Measurements from ENCODE around the gene CHRNA3.
"Not testable (repeated sequence)": the region's sequence is repeated elsewhere in the genome, so short reads cannot be mapped to it uniquely, and the experiment has no call there.

CHRNA3 gene

DNA sequence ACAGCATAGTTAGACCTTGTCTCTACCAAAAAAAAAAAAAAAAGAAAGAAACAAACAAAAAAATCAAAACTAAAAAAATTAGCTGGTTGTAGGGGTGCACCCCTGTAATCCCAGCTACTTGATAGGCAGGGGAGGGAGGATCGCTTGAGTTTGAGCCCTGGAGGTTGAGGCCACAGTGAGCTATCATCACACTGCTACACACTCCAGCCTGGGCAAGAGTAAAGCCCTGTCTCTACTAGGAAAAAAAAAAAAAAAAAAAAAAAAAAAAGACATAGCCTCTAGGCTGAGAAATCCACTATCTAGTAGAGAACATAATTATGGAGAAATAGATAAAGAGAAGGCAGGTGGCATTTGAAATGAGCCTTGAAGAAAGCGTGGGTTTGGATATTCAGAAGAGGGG, 57.7 kb downstream of the CHRNA3 start:
- Mint-ChIP-seq H3K4me1 (peaks cover 25% of the 10 kb centered on the region), H3K4me3 (no peak overlapping the region), H3K36me3 (ENCODE audit: low read depth) (no peaks in the 10 kb centered on the region), H3K27me3 (ENCODE audit: low read depth, poor library complexity) (peaks cover 33% of the 10 kb centered on the region), H3K9me3 (no peaks in the 10 kb centered on the region), H3K27ac (no peak overlapping the region)
- TF ChIP-seq, protein P1, sequence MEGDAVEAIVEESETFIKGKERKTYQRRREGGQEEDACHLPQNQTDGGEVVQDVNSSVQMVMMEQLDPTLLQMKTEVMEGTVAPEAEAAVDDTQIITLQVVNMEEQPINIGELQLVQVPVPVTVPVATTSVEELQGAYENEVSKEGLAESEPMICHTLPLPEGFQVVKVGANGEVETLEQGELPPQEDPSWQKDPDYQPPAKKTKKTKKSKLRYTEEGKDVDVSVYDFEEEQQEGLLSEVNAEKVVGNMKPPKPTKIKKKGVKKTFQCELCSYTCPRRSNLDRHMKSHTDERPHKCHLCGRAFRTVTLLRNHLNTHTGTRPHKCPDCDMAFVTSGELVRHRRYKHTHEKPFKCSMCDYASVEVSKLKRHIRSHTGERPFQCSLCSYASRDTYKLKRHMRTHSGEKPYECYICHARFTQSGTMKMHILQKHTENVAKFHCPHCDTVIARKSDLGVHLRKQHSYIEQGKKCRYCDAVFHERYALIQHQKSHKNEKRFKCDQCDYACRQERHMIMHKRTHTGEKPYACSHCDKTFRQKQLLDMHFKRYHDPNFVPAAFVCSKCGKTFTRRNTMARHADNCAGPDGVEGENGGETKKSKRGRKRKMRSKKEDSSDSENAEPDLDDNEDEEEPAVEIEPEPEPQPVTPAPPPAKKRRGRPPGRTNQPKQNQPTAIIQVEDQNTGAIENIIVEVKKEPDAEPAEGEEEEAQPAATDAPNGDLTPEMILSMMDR (IDR thresholded peaks at IDR 0.05): no peak
- no peak for DNase-seq

DNA sequence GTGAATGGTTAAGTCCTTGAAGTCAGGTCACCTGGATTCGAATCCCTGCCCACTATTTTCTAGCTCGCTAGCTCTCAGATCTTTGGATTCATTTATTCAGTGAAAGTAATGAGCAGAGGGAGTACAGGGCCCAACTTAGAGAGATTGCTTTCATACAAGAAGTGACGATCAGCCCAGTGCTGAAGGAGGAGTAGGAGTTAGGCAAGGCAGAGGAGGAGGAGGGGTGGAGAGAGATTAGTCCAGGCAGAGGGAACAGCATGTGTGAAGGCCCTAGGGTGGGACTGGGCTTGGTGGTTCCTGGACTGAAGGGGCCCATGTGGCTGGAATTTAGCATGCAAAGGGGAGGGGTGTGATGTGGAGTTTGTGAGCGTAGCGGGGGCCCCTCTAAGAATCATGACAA, 59.3 kb downstream of the CHRNA3 start:
- Mint-ChIP-seq H3K4me1 (peaks cover 12% of the 10 kb centered on the region), H3K27me3 (ENCODE audit: low read depth, poor library complexity) (peaks cover 37% of the 10 kb centered on the region), H3K36me3 (ENCODE audit: low read depth) (no peaks in the 10 kb centered on the region), H3K27ac (no peak overlapping the region), H3K9me3 (no peaks in the 10 kb centered on the region), H3K4me3 (no peak overlapping the region)
- TF ChIP-seq, protein P1 (IDR thresholded peaks at IDR 0.05): no peak
- no peak for DNase-seq

DNA sequence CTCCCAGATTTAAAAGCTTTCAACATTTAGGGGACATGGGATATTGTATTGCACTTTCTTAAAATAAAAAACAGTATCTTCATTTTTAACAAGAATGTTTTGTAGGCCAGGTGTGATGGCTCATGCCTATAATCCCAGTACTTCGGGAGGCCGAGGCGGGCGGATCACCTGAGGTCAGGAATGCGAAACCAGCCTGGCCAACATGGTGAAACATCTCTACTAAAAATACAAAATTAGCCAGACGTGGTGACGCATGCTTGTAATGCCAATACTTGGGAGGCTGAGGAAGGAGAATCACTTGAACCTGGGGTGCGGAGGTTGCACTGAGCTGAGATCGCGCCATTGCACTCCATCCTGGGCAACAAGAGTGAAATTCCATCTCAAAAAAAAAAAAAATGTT, 60.6 kb downstream of the CHRNA3 start:
- not testable (repeated sequence) for H3K27ac Mint-ChIP-seq; H3K4me1 Mint-ChIP-seq; H3K36me3 Mint-ChIP-seq (ENCODE audit: low read depth); DNase-seq; H3K4me3 Mint-ChIP-seq; H3K9me3 Mint-ChIP-seq
- peaks cover 37% of the 10 kb centered on the region for H3K27me3 Mint-ChIP-seq (ENCODE audit: low read depth, poor library complexity)

DNA sequence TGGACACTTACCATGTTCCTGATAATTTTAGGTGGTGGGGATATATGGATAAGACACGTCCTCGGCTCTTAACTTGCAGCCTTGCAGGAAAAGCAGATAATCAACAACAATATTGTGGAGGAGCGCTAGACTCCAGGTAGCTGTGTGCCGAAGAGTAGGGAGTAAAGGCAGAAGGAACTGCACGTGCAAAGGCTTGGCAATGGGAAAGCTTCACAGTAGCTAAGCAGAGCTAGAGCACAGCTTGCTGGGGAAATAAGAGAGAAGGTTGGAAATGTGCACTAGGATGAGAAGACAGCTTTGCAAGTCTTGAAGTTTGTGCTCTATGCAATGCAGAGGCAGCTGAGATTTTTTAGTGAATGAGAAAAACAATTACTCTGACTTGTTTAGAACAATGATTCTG, 68.2 kb downstream of the CHRNA3 start:
- TF ChIP-seq, protein P1 (IDR thresholded peaks at IDR 0.05): no peak
- H3K9me3 Mint-ChIP-seq: no peaks in the 10 kb centered on the region
- peaks cover 17% of the 10 kb centered on the region for H3K4me1 Mint-ChIP-seq
- peaks cover 23% of the 10 kb centered on the region for H3K36me3 Mint-ChIP-seq (ENCODE audit: low read depth)
- H3K4me3 Mint-ChIP-seq: no peak overlapping the region
- DNase-seq: no peak
- peaks cover 6% of the 10 kb centered on the region for H3K27me3 Mint-ChIP-seq (ENCODE audit: low read depth, poor library complexity)
- no peak overlapping the region for H3K27ac Mint-ChIP-seq

DNA sequence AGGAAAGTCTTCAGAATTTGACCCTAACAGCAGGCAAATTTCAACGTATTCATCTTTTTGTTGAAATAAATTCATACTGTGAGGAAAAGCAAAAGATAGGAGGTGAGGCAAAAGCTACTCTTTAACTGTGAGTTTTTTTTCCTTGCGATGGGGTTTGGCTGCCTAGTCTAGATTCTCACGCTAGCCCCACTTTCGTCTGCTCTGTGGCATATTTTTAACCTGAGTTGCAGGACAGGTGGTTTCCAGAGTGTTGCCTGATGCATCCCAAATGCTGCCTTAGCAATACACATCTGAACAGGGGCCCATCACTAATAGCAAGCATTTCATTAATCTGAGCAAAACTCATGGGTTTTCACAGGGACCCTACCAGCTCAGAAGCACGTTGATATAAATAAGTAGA, 68.9 kb downstream of the CHRNA3 start:
- H3K4me3 Mint-ChIP-seq: no peak overlapping the region
- no peaks in the 10 kb centered on the region for H3K9me3 Mint-ChIP-seq
- TF ChIP-seq, protein P1 (IDR thresholded peaks at IDR 0.05): no peak
- no peak overlapping the region for H3K27ac Mint-ChIP-seq
- H3K36me3 Mint-ChIP-seq (ENCODE audit: low read depth): peaks cover 28% of the 10 kb centered on the region
- H3K4me1 Mint-ChIP-seq: peaks cover 17% of the 10 kb centered on the region
- no peak for DNase-seq
- H3K27me3 Mint-ChIP-seq (ENCODE audit: low read depth, poor library complexity): peaks cover 4% of the 10 kb centered on the region

DNA sequence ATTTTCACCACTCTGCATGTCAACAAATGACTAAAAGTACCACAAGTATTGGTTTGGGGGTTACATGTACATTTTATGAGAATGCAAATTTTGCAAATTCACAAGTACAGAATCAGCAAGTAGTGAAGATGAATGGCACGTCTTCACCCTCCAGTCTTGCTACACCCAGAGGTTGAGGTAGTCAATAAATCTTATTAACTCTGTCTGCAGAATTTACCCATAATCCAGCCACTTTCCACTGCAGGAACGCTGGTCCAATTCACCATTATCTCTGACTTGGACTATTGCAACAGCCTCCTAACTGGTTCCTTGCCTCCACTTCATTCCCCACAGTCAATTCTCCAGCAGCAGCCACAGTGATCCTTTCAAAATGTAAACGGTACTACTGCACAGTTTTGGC, 70.0 kb downstream of the CHRNA3 start:
- peaks cover 4% of the 10 kb centered on the region for H3K27me3 Mint-ChIP-seq (ENCODE audit: low read depth, poor library complexity)
- H3K9me3 Mint-ChIP-seq: no peaks in the 10 kb centered on the region
- no peak overlapping the region for H3K4me3 Mint-ChIP-seq
- H3K27ac Mint-ChIP-seq: peak overlapping the region; percentile 46
- peaks cover 39% of the 10 kb centered on the region for H3K36me3 Mint-ChIP-seq (ENCODE audit: low read depth)
- H3K4me1 Mint-ChIP-seq: peaks cover 17% of the 10 kb centered on the region
- TF ChIP-seq, protein P1 (IDR thresholded peaks at IDR 0.05): no peak
- DNase-seq: no peak
